H1 (cell line): ENCODE data around the gene MYH11. TPM values are rescaled to one million over a fixed set of nuclear protein-coding genes. Genes with fewer than 3 reads are reported as not detected.

Experiments used
- CTCF ChIA-PET: fragments of 300-600 bp; sonication (Branson Sonifier 250); formaldehyde crosslinking; loops from one replicate; lab custom pipeline; 2021; ENCODE audit not compliant: partially characterized antibody; lab: Charles Lee
- POLR2A ChIA-PET: fragments of 300-600 bp; sonication (Branson Sonifier 250); formaldehyde crosslinking; loops from one replicate; lab custom pipeline; 2021; ENCODE audit warnings: inconsistent platforms; ENCODE audit not compliant: partially characterized antibody; lab: Charles Lee
- DNase-seq, 2 experiments: peaks; one replicate each; pipeline versions ENCODE4 v3.0.0 to v3.0.0-alpha.2; 2010 to 2022; ENCODE audit warnings: low spot score in 2 of 2, low read depth in 1 of 2, mixed read lengths in 1 of 2
- FAIRE-seq: peaks from 2 replicates; lab custom pipeline; 2011; peaks lifted over from hg19 to GRCh38; lab: Jason Lieb, UNC
- H2AFZ ChIP-seq: 2 replicates; pipeline ENCODE4 v1.8.1; 2012; ENCODE audit warnings: low read length, inconsistent platforms
- H2AK5ac ChIP-seq: 2 replicates; pipeline ENCODE4 v1.6.1; 2013; ENCODE audit warnings: low read depth, low read length
- H2BK120ac ChIP-seq: replicated peaks from 2 replicates; pipeline ENCODE3; 2013; ENCODE audit warnings: low read depth, low read length, inconsistent platforms
- H2BK12ac ChIP-seq: 2 replicates; pipeline ENCODE4 v1.6.1; 2013; ENCODE audit warnings: low read depth, low read length
- H2BK15ac ChIP-seq: 2 replicates; pipeline ENCODE4 v1.6.1; 2013; ENCODE audit warnings: low read length
- H2BK20ac ChIP-seq: 2 replicates; pipeline ENCODE4 v1.6.1; 2013; ENCODE audit warnings: low read length
- H2BK5ac ChIP-seq: 2 replicates; pipeline ENCODE4 v1.6.1; 2013; ENCODE audit warnings: low read depth, low read length
- H3K14ac ChIP-seq: 2 replicates; pipeline ENCODE4 v1.6.1; 2013; ENCODE audit warnings: inconsistent platforms; ENCODE audit not compliant: insufficient read length
- H3K18ac ChIP-seq: 2 replicates; pipeline ENCODE4 v1.6.1; 2013; ENCODE audit warnings: low read length; ENCODE audit errors: extremely low read depth
- H3K23ac ChIP-seq: 2 replicates; pipeline ENCODE4 v1.6.1; 2013; ENCODE audit warnings: inconsistent platforms; ENCODE audit not compliant: insufficient read length
- H3K23me2 ChIP-seq: 2 replicates; pipeline ENCODE4 v1.6.1; 2013; ENCODE audit warnings: low read depth, low read length
- H3K27ac ChIP-seq: 2 replicates; pipeline ENCODE4 v1.6.1; 2011; ENCODE audit warnings: low read depth, low read length, inconsistent platforms
- H3K27me3 ChIP-seq, 4 experiments: replicated peaks in 1 of 4; 1 replicate in 1 of 4; 2 replicates in 3 of 4; pipeline versions ENCODE4 v1.6.1 to v1.8.1; 2011 to 2013; ENCODE audit warnings: low read length in 3 of 4, mild to moderate bottlenecking in 3 of 4, inconsistent platforms in 2 of 4, mixed read lengths in 2 of 4, moderate library complexity in 1 of 4; ENCODE audit not compliant: control insufficient read depth in 3 of 4, insufficient read depth in 3 of 4; ENCODE audit errors: extremely low read depth in 1 of 4
- H3K36me3 ChIP-seq, 4 experiments: 2 replicates each; pipeline versions ENCODE4 v1.6.1 to v1.8.1; 2011 to 2013; ENCODE audit warnings: mild to moderate bottlenecking in 4 of 4, low read length in 3 of 4, moderate library complexity in 2 of 4, control low read depth in 1 of 4, inconsistent platforms in 1 of 4; ENCODE audit not compliant: insufficient read depth in 4 of 4, control insufficient read depth in 2 of 4
- H3K4ac ChIP-seq: replicated peaks from 2 replicates; pipeline ENCODE3; 2013; ENCODE audit warnings: low read length, low read depth, mixed read lengths, inconsistent platforms; ENCODE audit not compliant: insufficient read length
- H3K4me1 ChIP-seq, 4 experiments: replicated peaks in 1 of 4; 1 replicate in 1 of 4; 2 replicates in 3 of 4; pipeline versions ENCODE4 v1.6.1 to v1.8.1; 2011 to 2013; ENCODE audit warnings: low read length in 3 of 4, inconsistent platforms in 2 of 4, mixed read lengths in 1 of 4; ENCODE audit not compliant: insufficient read depth in 4 of 4, control insufficient read depth in 3 of 4
- H3K4me2 ChIP-seq, 2 experiments: 2 replicates each; pipeline versions ENCODE4 v1.6.1 to v1.8.1; 2011 to 2013; ENCODE audit warnings: low read depth in 2 of 2, low read length in 2 of 2, control low read depth in 1 of 2, inconsistent platforms in 1 of 2, mild to moderate bottlenecking in 1 of 2; ENCODE audit not compliant: insufficient read depth in 1 of 2
- H3K4me3 ChIP-seq, 4 experiments: fragments of 200-600, 300-600 bp in 1 of 4; sonication (generic), shearing (Covaris generic), sonication (Bioruptor Twin) in 1 of 4; 2 replicates each; pipeline versions ENCODE4 v1.5.1 to v1.8.1; 2011 to 2016; ENCODE audit warnings: low read length in 4 of 4, low read depth in 3 of 4, control low read depth in 2 of 4, inconsistent platforms in 2 of 4, mild to moderate bottlenecking in 2 of 4, mixed read lengths in 1 of 4, moderate library complexity in 1 of 4; ENCODE audit not compliant: insufficient read depth in 2 of 4; ENCODE audit errors: extremely low read depth in 1 of 4
- H3K56ac ChIP-seq: replicated peaks from 2 replicates; pipeline ENCODE3; 2013; ENCODE audit warnings: low read depth, mild to moderate bottlenecking, mixed read lengths, low read length, inconsistent platforms; ENCODE audit not compliant: insufficient read length
- H3K79me1 ChIP-seq: 2 replicates; pipeline ENCODE4 v1.6.1; 2013; ENCODE audit warnings: low read depth, low read length, control low read depth
- H3K79me2 ChIP-seq, 2 experiments: 2 replicates each; pipeline versions ENCODE4 v1.6.1 to v1.8.1; 2012 to 2013; ENCODE audit warnings: low read length in 2 of 2, mild to moderate bottlenecking in 2 of 2, inconsistent platforms in 1 of 2; ENCODE audit not compliant: insufficient read depth in 2 of 2, control insufficient read depth in 1 of 2
- H3K9ac ChIP-seq, 4 experiments: replicated peaks in 1 of 4; 1 replicate in 1 of 4; 2 replicates in 3 of 4; pipeline versions ENCODE4 v1.6.1 to v1.8.1; 2011 to 2013; ENCODE audit warnings: low read depth in 3 of 4, low read length in 3 of 4, control low read depth in 2 of 4, mild to moderate bottlenecking in 2 of 4, moderate library complexity in 2 of 4, inconsistent platforms in 1 of 4; ENCODE audit errors: extremely low read depth in 1 of 4
- H3K9me3 ChIP-seq, 2 experiments: 2 replicates each; pipeline versions ENCODE4 v1.6.1 to v1.8.1; 2012 to 2013; ENCODE audit warnings: mild to moderate bottlenecking in 2 of 2, moderate library complexity in 2 of 2, control low read depth in 1 of 2, inconsistent platforms in 1 of 2, low read depth in 1 of 2, low read length in 1 of 2, mixed read lengths in 1 of 2; ENCODE audit not compliant: insufficient read depth in 2 of 2
- H4K20me1 ChIP-seq, 2 experiments: replicated peaks in 1 of 2; 2 replicates each; pipeline versions ENCODE3 to v1.8.1; 2011 to 2013; ENCODE audit warnings: inconsistent platforms in 2 of 2, low read length in 2 of 2, mild to moderate bottlenecking in 1 of 2; ENCODE audit not compliant: insufficient read depth in 2 of 2, control insufficient read depth in 1 of 2
- H4K5ac ChIP-seq: 2 replicates; pipeline ENCODE4 v1.6.1; 2013; ENCODE audit warnings: low read length, low read depth, mixed read lengths, inconsistent platforms; ENCODE audit not compliant: insufficient read length
- H4K8ac ChIP-seq: 2 replicates; pipeline ENCODE4 v1.8.0; 2013; ENCODE audit warnings: mild to moderate bottlenecking, moderate library complexity, low read length, inconsistent platforms; ENCODE audit not compliant: insufficient read depth; ENCODE audit errors: extremely low read depth
- H4K91ac ChIP-seq: replicated peaks from 2 replicates; pipeline ENCODE3; 2013; ENCODE audit warnings: low read length, mixed read lengths, inconsistent platforms; ENCODE audit not compliant: insufficient read length
- BACH1 ChIP-seq: IDR thresholded peaks from 2 replicates; pipeline ENCODE4 v1.6.1; 2012; ENCODE audit warnings: low read length, improper control_type of control experiment
- BCL11A ChIP-seq, 2 experiments: IDR thresholded peaks; one replicate each; pipeline ENCODE4 v1.6.1; 2011; ENCODE audit warnings: low read depth in 2 of 2, low read length in 2 of 2, mild to moderate bottlenecking in 2 of 2
- BRCA1 ChIP-seq: IDR thresholded peaks from 2 replicates; pipeline ENCODE4 v1.6.1; 2012; ENCODE audit warnings: low read depth, low read length, improper control_type of control experiment
- CBX8 ChIP-seq: fragments of 300-800, 300-1000 bp; sonication (generic); IDR thresholded peaks from 2 replicates; pipeline ENCODE4 v1.7.1; 2016; ENCODE audit warnings: low read depth, low read length, borderline replicate concordance
- EP300 ChIP-seq, 2 experiments: IDR thresholded peaks; 1 replicate in 1 of 2; 2 replicates in 1 of 2; pipeline ENCODE4 v1.6.1; 2011 to 2012; ENCODE audit warnings: low read depth in 2 of 2, low read length in 2 of 2, mild to moderate bottlenecking in 2 of 2, borderline replicate concordance in 1 of 2, inconsistent platforms in 1 of 2, moderate library complexity in 1 of 2
- GABPA ChIP-seq: IDR thresholded peaks from 2 replicates; pipeline ENCODE4 v1.6.1; 2011; ENCODE audit warnings: mild to moderate bottlenecking, low read length, moderate library complexity, borderline replicate concordance; ENCODE audit not compliant: insufficient read depth
- HDAC6 ChIP-seq: IDR thresholded peaks from one replicate; pipeline ENCODE4 v1.7.1; 2012; ENCODE audit warnings: low read depth, mild to moderate bottlenecking, inconsistent platforms, low read length, moderate library complexity
- KDM1A ChIP-seq: fragments of 200-600, 300-600 bp; sonication (generic); IDR thresholded peaks from 2 replicates; pipeline ENCODE4 v1.7.1; 2016; ENCODE audit warnings: mild to moderate bottlenecking, low read length, borderline replicate concordance
- KDM5A ChIP-seq: fragments of 200-600 bp; IDR thresholded peaks from 2 replicates; pipeline ENCODE4 v1.7.1; 2012; ENCODE audit warnings: mild to moderate bottlenecking, low read length, inconsistent platforms, mixed read lengths
- MAFK ChIP-seq: IDR thresholded peaks from 2 replicates; pipeline ENCODE4 v1.6.1; 2012; ENCODE audit warnings: low read depth, mild to moderate bottlenecking, improper control_type of control experiment, low read length
- PHF8 ChIP-seq: fragments of 200-600 bp; sonication (generic); conservative IDR thresholded peaks from 2 replicates; pipeline ENCODE4 v1.7.1; 2012; ENCODE audit warnings: low read depth, mild to moderate bottlenecking, inconsistent platforms, low read length, moderate library complexity
- POLR2A ChIP-seq, 2 experiments: IDR thresholded peaks; 1 replicate in 1 of 2; 2 replicates in 1 of 2; pipeline ENCODE4 v1.6.1; 2011; ENCODE audit warnings: low read depth in 2 of 2, low read length in 2 of 2, mild to moderate bottlenecking in 2 of 2; ENCODE audit errors: control extremely low read depth in 1 of 2
- SP4 ChIP-seq: IDR thresholded peaks from 2 replicates; pipeline ENCODE4 v1.6.1; 2012; ENCODE audit warnings: low read length, inconsistent platforms
- SRF ChIP-seq: IDR thresholded peaks from 2 replicates; pipeline ENCODE4 v1.6.1; 2011; ENCODE audit warnings: mild to moderate bottlenecking, low read depth, low read length, moderate library complexity
- WGBS, 2 experiments: shearing (Covaris generic) in 1 of 2; methylation state at CpG; one replicate each; pipeline versions ENCODE4 v1.1.6 to v1.1.7; 2013 to 2015; ENCODE audit warnings: low lambda C conversion rate in 2 of 2, mixed read lengths in 2 of 2, inconsistent platforms in 1 of 2, low coverage in 1 of 2, missing lambda C conversion rate in 1 of 2; ENCODE audit not compliant: insufficient replicate concordance in 2 of 2, insufficient coverage in 1 of 2, insufficient read length in 1 of 2; ENCODE audit errors: extremely low coverage in 1 of 2, missing lambda C conversion rate in 1 of 2; 5-methylcytosine and 5-hydroxymethylcytosine counted together
- polyA plus RNA-seq, 7 experiments: library from polyadenylated mRNA; depleted of rRNA in 3 of 7; stranded (reverse) in 5 of 7; unstranded in 2 of 7; fragments of >200 nt in 5 of 7; fragments of 200-250 nt in 2 of 7; gene quantifications; 1 replicate in 5 of 7; 2 replicates in 1 of 7; 4 replicates in 1 of 7; pipeline versions ENCODE4 v1.2.1 to v1.2.3, GENCODE V29; 2011 to 2013; ENCODE audit warnings: missing spikeins in 2 of 7, mixed read lengths in 2 of 7
- total RNA-seq: library from RNA; stranded (reverse); fragmentation: NEBNext Ultra II Directional; extraction: Animal tissue kit (Norgen Biotek cat#: 25700); gene quantifications from 2 replicates; pipeline ENCODE4 v1.2.1, GENCODE V29; 2021

MYH11 gene
- total and polyA plus RNA-seq, 2 of the 8 experiments (the other 6 are each of a cell fraction or from before 2014, with no cell fraction given) = 0.11 to 0.78 TPM

DNA sequence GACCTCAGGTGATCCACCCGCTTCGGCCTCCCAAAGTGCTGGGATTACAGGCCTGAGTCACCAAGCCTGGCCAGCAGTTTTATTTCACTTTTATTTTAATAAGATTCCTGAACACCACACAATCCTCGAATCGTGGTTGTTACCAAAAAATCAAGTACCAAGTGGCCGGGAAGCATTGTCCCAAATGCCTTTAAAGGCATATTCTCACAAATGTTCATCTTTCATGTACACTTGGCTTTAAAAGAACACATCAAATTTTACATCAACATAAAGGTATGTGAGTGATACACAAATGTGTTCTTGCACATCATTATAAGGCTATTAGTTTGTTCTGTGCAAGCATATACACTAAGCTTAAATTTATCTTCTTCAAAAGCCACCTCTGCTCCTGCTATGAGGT is 8.1 kb upstream of the MYH11 start:
- ChIA-PET CTCF (interaction anchor here (4.5 kb wide), 1 partner anchor 9 kb away, joined by 23 read pairs; no protein-coding TSS in a partner anchor), POLR2A (interaction anchor here (0.9 to 1.2 kb wide), 2 partner anchors 8 to 10 kb away, joined by 3 read pairs; partner anchors contain the start of gene MYH11)
- no peak for FAIRE-seq
- TF ChIP-seq MAFK (no peak), BACH1 (no peak), KDM1A (no peak), CBX8 (no peak), SP4 (no peak), EP300 (IDR thresholded peaks at IDR 0.05; ENCODE audit: borderline replicate concordance in 1 of 2, low read depth in 2 of 2, low read length in 2 of 2) (no peak), GABPA (no peak), HDAC6 (no peak), BCL11A (IDR thresholded peaks at IDR 0.05; ENCODE audit: low read depth in 2 of 2, low read length in 2 of 2) (no peak), BRCA1 (no peak), PHF8 (no peak), KDM5A (no peak), SRF (no peak), POLR2A (IDR thresholded peaks at IDR 0.05; ENCODE audit: control extremely low read depth in 1 of 2, low read depth in 2 of 2, low read length in 2 of 2) (no peak)

More for the DNA sequence above, 8.1 kb upstream of the MYH11 start:
- H4K8ac ChIP-seq = no peak overlapping the region
- no peak overlapping the region for H3K18ac ChIP-seq
- no peak overlapping the region for H2AFZ ChIP-seq
- H3K9ac ChIP-seq = no peak overlapping the region
- no peaks in the 10 kb centered on the region for H4K20me1 ChIP-seq
- H3K27me3 ChIP-seq = no peaks in the 10 kb centered on the region
- no peak overlapping the region for H2BK12ac ChIP-seq
- no peaks in the 10 kb centered on the region for H3K79me1 ChIP-seq
- 90% methylated on average over 5 of the region's 5 CpGs; no CpG with 5 or more reads in 1 of the 2 experiments for WGBS, 2 experiments
- H3K23ac ChIP-seq = no peak overlapping the region
- H3K4me3 ChIP-seq = no peak overlapping the region
- no peak overlapping the region for H3K14ac ChIP-seq
- H2BK20ac ChIP-seq = no peak overlapping the region
- H3K27ac ChIP-seq = no peak overlapping the region
- H3K4ac ChIP-seq = no peak overlapping the region
- no peak overlapping the region for H2AK5ac ChIP-seq
- H3K36me3 ChIP-seq = peaks cover 0 to 24% (median 5%) of the 10 kb centered on the region in 4 experiments; a peak in 5 of 8 replicates
- no peaks in the 10 kb centered on the region for H3K9me3 ChIP-seq
- no peak overlapping the region for H4K5ac ChIP-seq
- H3K79me2 ChIP-seq = no peaks in the 10 kb centered on the region
- no peak overlapping the region for H2BK120ac ChIP-seq
- H3K23me2 ChIP-seq = no peaks in the 10 kb centered on the region
- no peak overlapping the region for H2BK5ac ChIP-seq
- H2BK15ac ChIP-seq = no peak overlapping the region
- H3K4me2 ChIP-seq = no peak overlapping the region
- no peaks in the 10 kb centered on the region for H3K4me1 ChIP-seq
- no peak for DNase-seq
- no peak overlapping the region for H3K56ac ChIP-seq
- H4K91ac ChIP-seq = no peak overlapping the region
